NOMO-1 treated with DMSO at 0.1 percent for 48 hours (cell line): ENCODE data around the gene NUAK1.
"Not testable (repeated sequence)": the region's sequence is repeated elsewhere in the genome, so short reads cannot be mapped to it uniquely, and the experiment has no call there.

ENCODE experiments used
- DNase-seq: peaks from one replicate; lab custom pipeline; 2025; ENCODE audit not compliant: unreplicated experiment; lab: John Stamatoyannopoulos, UW

The NUAK1 gene

DNA sequence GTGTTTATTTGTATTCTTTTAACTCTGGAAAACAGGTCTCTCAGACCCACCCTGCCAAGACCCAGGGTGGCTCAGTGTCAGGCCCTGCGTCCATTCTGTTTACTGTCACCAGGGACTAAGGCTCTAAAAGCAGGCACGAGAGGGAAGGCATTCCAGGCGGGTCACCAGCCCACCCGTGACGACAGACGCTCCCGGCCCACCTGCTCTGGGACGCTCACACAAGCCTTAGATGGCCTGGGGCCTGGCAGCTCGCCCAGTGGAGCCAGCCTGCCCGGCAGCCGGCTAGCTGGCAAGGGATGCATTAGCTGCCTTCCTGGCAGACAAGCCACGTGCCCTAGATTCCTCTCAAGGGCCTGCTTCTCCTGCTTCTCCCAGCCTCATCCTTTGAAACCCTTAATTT is 9.2 kb upstream of the NUAK1 start:
- no peak for DNase-seq

DNA sequence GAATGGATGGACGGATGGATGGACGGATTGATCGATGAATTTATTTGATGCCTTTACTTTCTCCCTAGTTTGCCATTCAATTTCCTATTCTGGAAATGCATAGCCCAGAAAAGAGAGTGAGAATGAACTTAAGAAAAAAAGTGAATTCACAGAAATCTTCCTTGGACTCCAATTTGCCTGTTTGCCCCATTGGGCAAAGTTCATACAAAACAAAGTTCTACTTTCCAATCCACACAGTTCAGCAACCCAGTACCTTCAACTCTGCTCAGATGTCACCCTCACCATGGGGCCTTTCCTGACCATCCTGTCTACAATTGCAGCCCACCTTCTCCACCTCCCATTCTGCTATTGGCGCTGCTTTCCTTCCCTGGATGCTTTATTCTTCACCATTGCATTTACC is 8.2 kb upstream of the NUAK1 start:
- no peak for DNase-seq

DNA sequence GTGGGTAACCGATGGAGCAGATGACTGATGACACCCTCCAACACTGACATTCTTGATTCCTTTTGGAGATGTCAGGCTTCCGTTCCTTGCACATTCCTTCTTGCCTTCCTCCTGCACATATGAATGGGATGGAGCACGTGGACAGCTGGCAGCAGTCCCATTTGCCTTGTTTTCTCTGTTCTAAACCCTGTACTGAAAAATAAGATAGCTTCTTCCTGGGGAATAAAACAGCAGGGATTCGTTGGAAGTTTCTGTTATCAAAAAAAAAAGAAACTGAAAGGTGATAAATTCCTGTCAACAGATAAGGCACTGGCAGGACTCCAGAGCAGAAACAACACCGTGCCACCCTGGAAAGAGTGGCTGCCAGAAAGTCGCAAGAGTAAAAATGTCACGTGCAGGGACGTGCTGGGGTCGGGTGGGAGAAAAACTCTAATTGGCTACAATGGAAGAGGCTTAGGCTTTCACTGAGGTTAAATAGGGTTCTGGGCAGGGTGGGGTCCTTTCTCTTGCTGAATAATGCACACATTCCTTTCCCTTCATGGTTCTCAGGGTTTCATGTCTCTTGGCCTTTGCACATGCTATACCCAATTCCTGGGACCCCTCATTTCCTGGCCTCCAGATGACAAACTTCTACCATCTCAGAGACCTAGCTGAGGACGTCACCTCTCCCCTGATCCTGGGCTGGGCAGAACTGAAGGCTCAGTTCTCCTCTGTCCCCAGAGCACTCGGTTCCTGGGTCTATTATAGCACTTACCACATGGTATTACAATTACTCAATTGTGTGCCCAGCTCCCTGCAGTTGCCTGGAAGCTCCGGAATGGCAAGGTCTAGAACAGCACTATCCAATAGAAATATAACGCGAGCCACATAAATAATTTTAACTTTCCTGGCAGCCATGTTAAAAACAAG is 7.0 kb upstream of the NUAK1 start:
- no peak for DNase-seq

DNA sequence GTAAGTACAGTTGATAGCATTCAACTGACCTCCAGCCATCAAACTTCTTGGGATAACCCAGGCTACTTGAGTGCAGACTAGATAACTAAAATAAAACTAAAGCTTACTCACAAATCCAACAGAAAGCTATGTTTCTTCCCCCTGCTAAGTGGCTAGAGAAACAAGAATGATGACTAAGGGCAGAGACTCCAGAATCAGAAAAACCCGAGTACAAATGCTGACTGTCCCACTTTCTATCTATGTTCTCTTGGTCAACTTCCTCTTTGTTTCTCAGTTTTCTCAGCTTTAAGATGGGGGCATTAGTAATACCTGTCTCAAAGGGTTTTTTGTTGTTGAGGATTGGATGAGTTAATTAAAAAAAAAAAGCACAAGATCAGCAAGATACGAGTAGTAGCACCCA is 6.1 kb upstream of the NUAK1 start:
- DNase-seq: peak; percentile 28

DNA sequence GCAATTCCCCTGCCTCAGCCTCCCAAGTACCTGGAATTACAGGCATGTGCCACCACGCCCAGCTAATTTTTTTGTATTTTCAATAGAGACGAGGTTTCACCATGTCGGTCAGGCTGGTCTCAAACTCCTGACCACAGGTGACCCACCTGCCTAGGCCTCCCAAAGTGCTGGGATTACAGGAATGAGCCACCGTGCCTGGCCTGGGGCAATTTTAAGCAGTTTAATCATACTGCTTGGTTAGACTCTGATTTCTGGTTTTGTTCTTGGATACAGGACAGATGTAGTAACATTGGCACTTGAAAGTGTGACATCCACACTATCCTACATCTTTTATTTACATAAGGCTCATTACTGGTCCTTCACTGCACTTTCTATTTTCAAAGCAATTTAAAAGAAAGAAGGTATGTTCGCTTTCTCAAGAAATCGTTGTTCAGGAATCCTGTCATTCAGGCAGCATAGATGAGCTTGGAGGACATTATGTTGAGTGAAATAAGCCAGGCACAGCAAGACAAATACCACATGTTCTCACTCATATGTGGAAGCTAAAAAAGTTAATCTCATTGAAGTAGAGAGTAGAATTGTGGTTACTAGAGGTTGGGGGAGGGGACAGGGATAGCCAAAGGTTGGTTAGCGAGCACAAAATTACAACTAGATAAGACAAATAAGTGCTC is 4.0 kb upstream of the NUAK1 start:
- no peak for DNase-seq

DNA sequence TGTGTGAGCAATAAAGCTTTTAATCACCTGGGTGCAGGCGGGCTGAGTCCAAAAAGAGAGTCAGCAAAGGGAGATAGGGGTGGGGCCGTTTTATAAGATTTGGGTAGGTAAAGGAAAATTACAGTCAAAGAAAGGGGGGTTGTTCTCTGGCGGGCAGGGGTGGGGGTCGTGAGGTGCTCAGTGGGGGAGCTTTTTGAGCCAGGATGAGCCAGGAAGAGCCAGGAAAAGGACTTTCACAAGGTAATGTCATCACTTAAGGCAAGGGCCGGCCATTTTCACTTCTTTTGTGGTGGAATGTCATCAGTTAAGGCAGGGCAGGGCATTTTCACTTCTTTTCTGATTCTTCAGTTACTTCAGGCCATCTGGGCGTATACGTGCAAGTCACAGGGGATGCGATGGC is 3.2 kb upstream of the NUAK1 start:
- not testable (repeated sequence) for DNase-seq

DNA sequence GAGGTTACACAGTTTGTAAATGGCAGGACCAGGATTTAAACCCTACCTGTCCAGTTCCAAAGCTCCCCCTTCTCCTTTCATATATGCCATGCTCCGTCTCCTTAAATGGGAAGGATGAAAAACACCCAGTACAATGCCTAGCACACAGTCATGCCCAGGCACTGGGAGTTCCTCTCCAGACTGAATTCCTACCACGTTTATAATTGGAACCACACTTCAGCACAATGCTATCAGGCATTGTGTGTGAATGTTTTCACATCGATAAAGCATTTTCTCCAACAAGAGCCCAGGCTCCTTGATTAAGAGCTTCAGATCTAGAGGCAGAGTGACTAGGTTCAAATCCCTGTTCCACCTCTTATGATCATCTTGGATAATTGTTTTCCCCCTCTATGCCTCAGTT is 2.7 kb upstream of the NUAK1 start:
- DNase-seq: no peak

DNA sequence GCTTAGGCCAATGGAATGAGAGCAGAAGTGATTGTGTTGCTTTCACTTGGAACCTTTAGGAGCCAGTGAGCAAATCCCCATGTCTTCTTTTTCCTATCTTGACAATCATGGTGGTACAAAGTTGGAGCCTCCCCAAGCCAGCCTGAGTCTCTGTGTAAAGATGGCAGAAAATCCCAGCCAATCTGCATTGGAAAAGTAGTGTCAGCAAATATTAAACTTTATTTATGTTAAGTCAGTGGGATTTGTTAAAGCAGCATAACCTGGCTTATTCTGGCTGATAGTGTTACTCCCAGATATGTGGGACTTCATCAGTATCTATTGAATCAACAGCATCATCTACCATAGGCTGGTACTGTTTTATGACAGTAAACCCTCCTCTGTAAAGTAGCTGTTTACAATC is 2.2 kb upstream of the NUAK1 start:
- no peak for DNase-seq

DNA sequence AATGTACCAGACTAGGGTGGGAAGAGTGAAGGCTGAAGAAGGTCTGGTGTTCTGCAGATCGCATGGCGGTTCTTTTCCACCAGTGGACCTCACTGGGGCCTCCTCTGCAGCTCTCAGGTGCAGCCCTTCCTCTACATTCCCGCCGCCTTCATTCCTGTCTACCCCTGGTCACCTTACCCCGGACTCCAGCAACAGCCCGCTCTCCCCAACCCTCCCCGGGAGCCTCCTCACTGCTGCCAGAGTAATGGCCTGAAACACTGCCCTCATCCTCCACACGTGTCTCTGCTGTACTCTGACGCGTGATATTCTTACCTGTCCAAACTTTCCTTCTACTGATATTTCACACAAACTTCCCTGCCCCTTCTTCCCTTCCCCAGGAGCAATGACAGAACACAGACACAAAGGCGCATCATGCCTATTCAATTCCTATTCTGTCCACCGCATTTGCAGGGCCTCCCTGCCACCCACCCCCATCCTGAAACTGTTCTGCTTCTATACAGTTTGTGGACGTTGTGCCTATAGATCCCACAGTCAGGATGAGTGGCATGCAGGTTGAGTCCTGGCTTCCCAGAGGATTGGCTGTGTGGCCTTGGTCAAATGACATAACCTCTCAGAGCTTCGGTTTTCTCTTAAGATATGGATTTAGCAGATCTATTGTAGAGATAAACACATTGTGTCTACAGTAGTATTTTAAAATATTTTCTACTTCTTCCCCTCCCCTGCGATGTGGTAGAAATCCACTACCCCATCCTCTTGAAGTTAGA is 1.7 kb upstream of the NUAK1 start:
- no peak for DNase-seq

DNA sequence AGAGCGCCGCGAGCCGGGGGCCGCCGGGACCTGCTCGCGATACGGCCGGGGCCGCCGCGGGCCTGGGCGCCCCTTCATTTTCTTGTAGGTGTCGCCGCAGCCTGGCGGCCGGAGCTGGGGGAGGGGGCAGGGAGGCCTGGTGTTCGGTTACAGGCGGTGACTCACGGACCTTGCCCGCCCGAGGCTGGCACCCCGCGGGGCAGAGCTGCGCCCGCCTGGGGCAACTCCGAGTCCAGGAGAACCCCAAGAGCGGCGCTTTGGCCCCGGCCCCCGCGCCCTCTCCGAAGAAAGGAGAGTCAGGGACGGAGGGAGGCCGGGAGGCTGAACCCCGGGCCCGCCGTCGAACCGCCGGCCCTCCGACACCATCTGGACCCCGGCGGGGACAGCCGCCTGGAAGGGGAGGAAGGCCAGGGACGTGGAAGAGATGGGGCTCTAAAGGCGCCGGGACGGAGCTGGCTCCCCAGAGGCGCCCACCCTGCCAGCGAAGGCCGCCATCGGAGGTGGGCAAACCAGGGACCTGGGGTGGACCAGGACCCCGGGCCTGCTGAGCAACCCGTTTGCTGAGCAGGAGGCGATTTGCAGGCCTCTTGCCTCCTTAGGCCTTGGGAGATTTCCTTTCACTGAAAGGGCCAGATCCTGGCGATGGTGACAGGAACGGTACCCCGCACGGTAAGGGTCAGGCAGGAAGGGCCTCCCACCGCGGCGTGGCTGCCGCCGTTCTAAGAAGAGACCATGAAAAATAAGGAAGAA is 843 bp upstream of the NUAK1 start:
- peak; percentile 58 for DNase-seq

DNA sequence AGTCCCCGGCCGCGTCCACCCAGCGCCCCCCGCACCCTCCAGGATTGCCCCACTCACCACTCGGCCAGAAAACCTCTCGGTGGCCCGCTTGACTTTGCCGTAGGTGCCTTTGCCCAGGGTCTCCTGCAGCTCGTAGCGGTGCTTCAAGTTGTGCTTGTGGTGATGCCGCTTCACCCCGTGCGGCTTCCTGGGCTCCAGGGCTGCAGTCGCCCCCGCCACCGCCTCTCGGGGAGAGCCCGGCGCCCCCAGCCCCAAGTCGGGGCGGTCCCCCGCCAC is 459 bp downstream of the NUAK1 start:
- DNase-seq: no peak

DNA sequence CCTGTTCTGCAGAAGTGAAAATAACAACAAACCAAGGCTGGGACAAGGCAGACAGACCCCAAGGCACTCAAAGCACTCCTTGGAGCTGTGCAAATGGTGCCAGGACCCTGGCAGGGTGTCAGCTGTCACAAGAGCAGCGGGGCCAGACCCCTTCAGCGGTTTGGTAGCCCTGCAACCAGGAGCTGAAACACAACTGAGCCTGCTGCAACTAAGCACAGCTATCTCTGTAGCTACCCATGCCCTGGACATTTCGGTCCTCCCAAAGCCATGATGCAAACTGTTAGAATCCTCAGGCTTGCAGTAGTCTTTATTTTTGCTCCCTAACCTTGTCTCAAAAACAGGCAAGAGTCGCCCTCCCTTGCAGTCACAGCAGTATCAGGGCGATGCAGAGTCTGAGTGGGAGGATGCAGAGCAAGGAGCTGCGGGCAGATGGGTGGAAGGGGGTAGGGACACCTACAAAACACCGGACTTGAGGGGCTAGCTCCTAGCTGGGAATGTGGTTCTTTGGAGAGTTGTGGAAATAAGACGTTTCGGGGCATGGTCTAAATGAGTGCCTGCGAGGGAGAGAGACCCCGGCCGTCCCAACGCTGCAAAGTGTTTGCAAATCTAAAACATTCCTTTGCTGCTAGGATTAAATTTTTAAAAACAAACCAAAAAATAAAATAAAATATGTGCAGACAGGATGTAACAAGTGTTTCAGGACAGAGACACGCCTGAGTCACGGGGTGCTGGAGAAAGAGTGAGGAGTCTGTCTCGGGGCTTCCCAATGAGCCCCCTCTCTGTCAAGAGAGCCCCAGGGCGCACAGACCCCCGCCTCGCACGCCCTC is 1.0 kb downstream of the NUAK1 start:
- DNase-seq: no peak

DNA sequence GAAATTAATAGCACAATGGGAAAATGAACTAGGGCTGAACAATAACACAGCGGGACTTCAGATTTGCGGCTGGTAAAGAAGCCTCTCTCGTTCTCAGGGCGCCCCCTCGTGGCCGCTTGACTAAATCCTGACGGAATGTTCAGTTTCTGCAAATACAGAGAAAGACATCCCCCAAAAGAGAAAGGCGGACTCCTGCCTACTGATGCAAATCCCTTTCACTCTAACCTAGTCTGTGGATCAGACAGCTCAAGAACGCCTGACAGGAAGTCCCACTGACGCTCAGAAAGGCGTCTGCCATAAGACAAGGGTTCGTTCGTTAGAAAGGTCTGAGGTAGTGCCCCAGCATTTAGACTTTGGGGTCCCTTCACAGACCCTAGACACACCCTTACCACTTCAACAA is 2.5 kb downstream of the NUAK1 start:
- DNase-seq: peak; percentile 78

DNA sequence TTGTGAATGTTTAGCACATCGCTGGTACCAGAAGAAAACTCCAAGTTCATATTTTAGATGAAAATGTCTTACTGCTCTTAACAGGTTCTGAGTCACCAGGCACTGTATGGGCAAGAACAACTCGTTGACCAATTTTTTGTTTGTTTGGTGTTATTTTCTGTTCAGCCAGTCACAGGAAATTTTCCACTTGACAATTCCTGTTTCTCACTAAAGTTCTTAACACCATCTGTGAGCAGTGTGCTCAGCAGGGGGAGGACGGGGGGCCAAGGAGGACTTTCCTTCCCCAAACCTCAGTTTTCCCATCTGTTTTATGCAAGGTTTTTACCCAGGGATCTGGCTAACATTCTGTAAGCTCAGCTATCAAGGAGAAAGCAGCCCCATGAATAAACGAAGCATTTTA is 3.0 kb downstream of the NUAK1 start:
- no peak for DNase-seq

DNA sequence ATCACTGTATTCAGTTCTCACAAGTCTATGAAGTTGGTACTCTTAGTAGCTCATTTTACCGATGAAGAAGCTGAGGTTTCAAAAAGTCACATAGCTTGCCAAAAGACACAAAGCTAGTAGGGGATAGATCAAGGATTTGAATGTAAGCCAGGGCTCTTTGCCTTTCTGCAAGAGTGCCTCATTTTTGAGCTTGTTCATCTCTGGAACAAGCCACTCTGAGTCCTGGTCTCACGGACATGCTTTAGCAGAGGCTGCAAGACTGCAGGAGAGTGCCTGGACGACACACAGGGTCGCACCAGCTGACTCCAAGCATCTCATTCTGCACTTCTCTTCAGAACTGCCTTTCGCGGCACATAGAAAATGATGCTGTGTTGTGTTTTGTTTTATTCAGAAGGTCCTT is 3.7 kb downstream of the NUAK1 start:
- no peak for DNase-seq

DNA sequence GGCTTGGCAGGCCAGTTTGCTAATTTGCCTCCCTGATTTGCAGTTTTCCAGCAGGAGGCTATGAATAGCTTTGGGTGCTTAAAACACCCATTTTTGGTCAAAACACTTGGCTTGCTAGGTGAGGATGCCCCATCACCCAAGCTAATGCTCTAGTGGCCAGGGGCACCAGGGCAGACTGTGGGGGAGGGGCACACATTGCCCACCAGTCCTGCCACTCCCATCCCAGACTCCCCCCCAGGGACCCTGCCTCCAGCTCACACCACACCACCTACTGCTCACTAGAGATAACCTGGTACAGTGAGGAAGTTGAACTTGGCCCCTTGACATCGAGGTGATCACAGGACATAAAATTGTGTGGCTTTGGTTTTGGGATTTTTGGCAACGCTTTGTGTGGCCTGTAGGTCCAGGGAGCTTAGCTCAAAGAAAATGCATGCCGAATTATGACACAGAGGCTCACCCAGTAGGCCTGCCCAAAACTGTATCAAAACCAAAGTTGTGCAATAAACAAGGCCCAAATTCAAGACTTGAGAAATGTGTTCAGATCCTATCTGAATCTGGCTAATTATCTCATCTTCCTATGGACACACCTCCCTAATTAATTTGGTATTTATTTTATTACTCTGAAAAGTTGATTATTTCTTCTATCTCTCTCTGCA is 4.3 kb downstream of the NUAK1 start:
- DNase-seq: no peak

DNA sequence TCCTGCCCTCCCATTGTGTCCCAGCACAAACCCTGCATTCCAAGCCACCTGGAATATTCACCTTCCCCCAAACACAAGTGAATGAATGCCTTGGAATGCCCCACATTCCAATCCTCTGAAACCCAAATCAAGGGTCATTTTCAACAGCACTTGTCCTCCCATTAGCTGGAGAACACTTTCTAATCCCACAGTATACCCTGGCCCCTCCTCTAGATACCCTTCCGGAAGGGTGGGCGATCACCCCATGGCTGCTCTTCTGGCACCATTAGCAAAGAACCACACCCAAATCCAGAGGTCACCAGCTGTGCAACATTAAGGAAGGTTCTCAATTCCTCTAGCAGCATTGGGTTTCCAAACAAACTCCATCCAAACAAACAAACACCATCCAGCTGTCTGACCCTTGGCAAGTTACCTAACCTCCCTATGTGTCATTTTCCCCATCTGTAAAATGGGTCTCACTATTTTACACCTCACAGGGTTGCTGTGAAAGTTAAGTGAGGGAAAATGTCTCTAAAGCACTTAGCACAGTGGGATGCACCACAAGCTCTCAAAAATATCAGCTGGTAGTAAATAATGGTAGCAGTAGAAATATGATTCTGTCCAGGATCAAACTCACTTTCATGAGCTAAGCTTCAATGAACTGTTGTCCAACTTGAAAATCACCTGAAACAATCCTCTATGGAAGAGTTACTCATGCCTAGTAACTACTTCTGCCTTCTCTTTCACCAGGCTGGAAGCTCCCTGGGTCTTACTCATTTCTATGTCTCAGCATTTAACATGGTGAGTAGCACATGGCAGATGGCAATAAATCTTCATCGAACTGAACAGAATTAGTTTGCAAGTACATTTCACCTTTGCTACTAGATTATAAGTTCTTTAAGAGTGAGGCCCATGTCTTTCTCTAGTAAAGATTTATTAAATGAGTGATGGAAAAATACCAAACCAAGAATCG is 5.3 kb downstream of the NUAK1 start:
- no peak for DNase-seq

DNA sequence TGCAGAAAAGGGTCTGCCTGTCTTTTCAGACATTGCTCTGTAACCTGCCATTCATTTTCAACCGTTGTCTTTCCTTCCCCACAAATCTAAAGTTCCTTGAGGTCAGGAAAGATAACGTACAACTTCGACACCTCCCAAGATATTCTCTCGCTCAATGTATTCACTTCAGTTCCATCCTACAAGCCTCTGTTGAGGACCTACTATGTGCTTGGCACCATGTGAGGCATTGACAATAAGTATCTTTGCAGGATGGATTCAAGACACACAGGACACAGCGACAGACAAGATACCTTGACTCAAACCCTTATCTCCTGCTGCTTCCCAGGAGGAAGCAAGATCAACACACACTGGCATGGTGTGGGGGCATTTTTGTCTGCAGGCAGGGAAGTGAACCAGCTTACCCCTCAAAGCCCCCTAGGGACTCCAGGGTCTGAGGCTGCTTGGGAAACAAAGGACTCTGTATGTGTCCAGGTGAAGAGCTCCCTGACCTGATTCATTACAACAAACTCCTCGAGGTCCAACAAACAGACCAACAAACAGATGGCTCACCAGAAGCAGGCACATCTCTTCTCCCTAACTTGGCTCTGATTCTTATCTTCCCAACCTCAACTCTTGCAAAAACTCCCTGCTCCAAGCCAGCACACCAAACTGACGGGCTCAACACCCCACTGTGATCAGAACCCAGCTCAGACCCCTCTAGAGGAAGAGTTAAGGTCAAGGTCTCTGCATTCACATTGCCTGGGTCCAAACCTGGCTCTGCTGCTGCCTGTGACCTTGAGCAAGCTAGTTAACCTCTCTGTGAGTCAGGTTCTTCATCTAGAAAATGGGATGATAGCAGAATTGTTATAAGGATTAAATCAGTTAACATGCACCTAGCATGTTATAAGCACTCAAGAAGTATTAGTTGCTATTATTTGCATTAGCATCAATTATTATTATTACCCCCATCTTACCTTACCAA is 6.3 kb downstream of the NUAK1 start:
- DNase-seq: no peak
